ENCODE results near the gene ATP9A. TPM values are rescaled to one million over a fixed set of nuclear protein-coding genes. Genes with fewer than 3 reads are reported as not detected.

ATP9A gene
- total RNA-seq, 2 experiments from 2014 or later: 0.58 to 0.65 TPM

- no peak for DNase-seq
- H3K4me3 Mint-ChIP-seq: no peak overlapping the region
- TF ChIP-seq CTCF (IDR thresholded peaks at IDR 0.05): no peak
- POLR2A ChIA-PET: no interaction called here
- peaks cover 3% of the 10 kb centered on the region for H3K4me1 Mint-ChIP-seq (ENCODE audit: low read depth)
- H3K27me3 Mint-ChIP-seq: no peaks in the 10 kb centered on the region
- no peaks in the 10 kb centered on the region for H3K36me3 Mint-ChIP-seq (ENCODE audit: low read depth)
- no peak for ATAC-seq
- H3K9me3 Mint-ChIP-seq: peaks cover 4% of the 10 kb centered on the region
- no peak overlapping the region for H3K27ac Mint-ChIP-seq
- intact Hi-C loops (cut with micrococcal nuclease): no loop called here
- CTCF ChIA-PET: interaction anchor here (0.9 kb wide), 1 partner anchor 17 kb away, joined by 3 read pairs; no protein-coding TSS in a partner anchor
Measured at GRCh38 chr20:51579137-51579536, 189.1 kb downstream of the ATP9A start.

GRCh38 chr20:51578145-51578459, 190.1 kb downstream of the ATP9A start:
- ATAC-seq: no peak
- ChIA-PET CTCF (no interaction called here), POLR2A (no interaction called here)
- H3K27me3 Mint-ChIP-seq: no peaks in the 10 kb centered on the region
- no peak overlapping the region for H3K4me3 Mint-ChIP-seq
- intact Hi-C loops (cut with micrococcal nuclease): no loop called here
- peaks cover 5% of the 10 kb centered on the region for H3K4me1 Mint-ChIP-seq (ENCODE audit: low read depth)
- TF ChIP-seq CTCF (IDR thresholded peaks at IDR 0.05): no peak
- DNase-seq: no peak
- no peaks in the 10 kb centered on the region for H3K36me3 Mint-ChIP-seq (ENCODE audit: low read depth)
- H3K9me3 Mint-ChIP-seq: peaks cover 4% of the 10 kb centered on the region
- H3K27ac Mint-ChIP-seq: no peak overlapping the region

GRCh38 chr20:51577432-51578144, 190.6 kb downstream of the ATP9A start:
- no peak for TF ChIP-seq CTCF (IDR thresholded peaks at IDR 0.05)
- CTCF ChIA-PET: interaction anchor here (1.0 kb wide), 1 partner anchor 205 kb away, joined by 3 read pairs; no protein-coding TSS in a partner anchor
- Mint-ChIP-seq H3K27me3 (no peaks in the 10 kb centered on the region), H3K4me3 (no peak overlapping the region), H3K9me3 (peaks cover 4% of the 10 kb centered on the region), H3K27ac (no peak overlapping the region), H3K36me3 (ENCODE audit: low read depth) (no peaks in the 10 kb centered on the region), H3K4me1 (ENCODE audit: low read depth) (peaks cover 5% of the 10 kb centered on the region)
- ATAC-seq: no peak
- intact Hi-C loops (cut with micrococcal nuclease): no loop called here
- POLR2A ChIA-PET: no interaction called here
- DNase-seq: no peak

- no peak for TF ChIP-seq CTCF (IDR thresholded peaks at IDR 0.05)
- Mint-ChIP-seq H3K9me3 (peaks cover 4% of the 10 kb centered on the region), H3K27me3 (no peaks in the 10 kb centered on the region), H3K4me3 (no peak overlapping the region), H3K4me1 (ENCODE audit: low read depth) (peaks cover 5% of the 10 kb centered on the region), H3K27ac (no peak overlapping the region), H3K36me3 (ENCODE audit: low read depth) (no peaks in the 10 kb centered on the region)
- intact Hi-C loops (cut with micrococcal nuclease): no loop called here
- CTCF ChIA-PET: interaction anchor here (0.8 to 1.8 kb wide), 2 partner anchors 19 to 34 kb away, joined by 3 to 4 read pairs; no protein-coding TSS in a partner anchor
- POLR2A ChIA-PET: interaction anchor here (0.8 to 1.7 kb wide), 2 partner anchors 12 to 33 kb away, joined by 3 to 5 read pairs; partner anchors contain the start of gene NFATC2
- DNase-seq (no peak), ATAC-seq (no peak)
Measured at GRCh38 chr20:51575486-51575885, 192.7 kb downstream of the ATP9A start.

- TF ChIP-seq CTCF (IDR thresholded peaks at IDR 0.05): no peak
- ChIA-PET POLR2A (interaction anchor here (1.3 kb wide), 1 partner anchor 33 kb away, joined by 3 read pairs; no protein-coding TSS in a partner anchor), CTCF (interaction anchor here (0.8 kb wide), 1 partner anchor 20 kb away, joined by 3 read pairs; no protein-coding TSS in a partner anchor)
- intact Hi-C loops (cut with micrococcal nuclease): no loop called here
- H3K4me1 Mint-ChIP-seq (ENCODE audit: low read depth): peaks cover 5% of the 10 kb centered on the region
- DNase-seq (peak; percentile 34), ATAC-seq (peak; percentile 53)
- H3K27me3 Mint-ChIP-seq: no peaks in the 10 kb centered on the region
- H3K9me3 Mint-ChIP-seq: peaks cover 4% of the 10 kb centered on the region
- no peak overlapping the region for H3K27ac Mint-ChIP-seq
- no peaks in the 10 kb centered on the region for H3K36me3 Mint-ChIP-seq (ENCODE audit: low read depth)
- no peak overlapping the region for H3K4me3 Mint-ChIP-seq
Measured at GRCh38 chr20:51574248-51575033, 193.7 kb downstream of the ATP9A start.

All from activated CD8-positive, alpha-beta T cell treated with anti-CD3 and anti-CD28 coated beads for 36 hours (primary cell).